MCF 10A (cell line): ENCODE results near the gene KCTD18. TPM values are rescaled to one million over a fixed set of nuclear protein-coding genes. Genes with fewer than 3 reads are reported as not detected.

Source experiments
- BruUV-seq: library from RNA; stranded (reverse); fragments of 400-500 nt; replicated peaks from 2 replicates; lab custom pipeline; 2021; lab: Mats Ljungman, UMichigan
- CTCF ChIA-PET: fragments of 300-600 bp; sonication (Branson Sonifier 250); formaldehyde crosslinking; extraction: SDS; loops from one replicate; lab custom pipeline; 2021; ENCODE audit warnings: antibody characterized with exemption, inconsistent platforms; lab: Yijun Ruan, JAX
- POLR2A ChIA-PET: fragments of 300-600, 350-650 bp; sonication (Branson Sonifier 250); formaldehyde crosslinking; extraction: SDS; loops from one replicate; lab custom pipeline; 2020; ENCODE audit warnings: antibody characterized with exemption, inconsistent platforms; lab: Yijun Ruan, JAX
- DNase-seq: peaks from one replicate; pipeline ENCODE4 v3.0.0-alpha.2; 2018; ENCODE audit not compliant: unreplicated experiment
- H3K27ac Mint-ChIP-seq: one replicate; pipeline ENCODE4 v1.8.0; 2022; ENCODE audit warnings: mild to moderate bottlenecking, low read depth, mixed read lengths; ENCODE audit not compliant: unreplicated experiment
- H3K27me3 Mint-ChIP-seq: one replicate; pipeline ENCODE4 v1.8.0; 2022; ENCODE audit warnings: mixed read lengths; ENCODE audit not compliant: insufficient read depth, unreplicated experiment
- H3K36me3 Mint-ChIP-seq: one replicate; pipeline ENCODE4 v1.8.0; 2022; ENCODE audit warnings: mild to moderate bottlenecking, moderate library complexity, mixed read lengths; ENCODE audit not compliant: insufficient read depth, unreplicated experiment
- H3K4me1 Mint-ChIP-seq: one replicate; pipeline ENCODE4 v1.8.0; 2022; ENCODE audit warnings: mixed read lengths; ENCODE audit not compliant: insufficient read depth, unreplicated experiment
- H3K4me3 Mint-ChIP-seq: one replicate; pipeline ENCODE4 v1.8.0; 2022; ENCODE audit warnings: mild to moderate bottlenecking, moderate library complexity, mixed read lengths; ENCODE audit not compliant: unreplicated experiment
- H3K9me3 Mint-ChIP-seq: one replicate; pipeline ENCODE4 v1.8.0; 2022; ENCODE audit warnings: mixed read lengths; ENCODE audit not compliant: unreplicated experiment
- CTCF ChIP-seq: fragments of 200-600 bp; IDR thresholded peaks from one replicate; pipeline ENCODE4 v1.8.0; 2022; ENCODE audit warnings: antibody characterized with exemption, mild to moderate bottlenecking; ENCODE audit not compliant: unreplicated experiment
- intact Hi-C: fragments of 100-400 bp; cut with micrococcal nuclease; formaldehyde crosslinking; loops from 2 replicates; pipeline ENCODE4 v1.14.1; 2022
- total RNA-seq: library from RNA; stranded (reverse); gene quantifications from 2 replicates; pipeline ENCODE4 v1.2.3, GENCODE V29; 2022

KCTD18 gene
- total RNA-seq, 1 experiment from 2014 or later, result 13.5 TPM

- DNase-seq, result no peak
- H3K27me3 Mint-ChIP-seq, result no peaks in the 10 kb centered on the region
- H3K27ac Mint-ChIP-seq, result no peak overlapping the region
- no peak for TF ChIP-seq CTCF
- intact Hi-C loops, result no loop called here
- H3K4me3 Mint-ChIP-seq, result no peak overlapping the region
- H3K36me3 Mint-ChIP-seq, result no peaks in the 10 kb centered on the region
- H3K9me3 Mint-ChIP-seq, result no peaks in the 10 kb centered on the region
- ChIA-PET POLR2A (interaction anchor here (0.7 to 3.5 kb wide), 2 partner anchors 8 to 75 kb away, joined by 4 to 23 read pairs; partner anchors contain the start of gene SGO2), CTCF (interaction anchor here (0.5 to 1.6 kb wide), 3 partner anchors 10 to 149 kb away, joined by 3 to 6 read pairs (median 3); no protein-coding TSS in a partner anchor)
- peaks cover 1% of the 10 kb centered on the region for H3K4me1 Mint-ChIP-seq
- no TSS peak for BruUV-seq
Observed at GRCh38 chr2:200533754-200534153, 23.9 kb upstream of the KCTD18 start.

- no TSS peak for BruUV-seq
- Mint-ChIP-seq H3K9me3 (no peaks in the 10 kb centered on the region), H3K27me3 (no peaks in the 10 kb centered on the region), H3K4me3 (no peak overlapping the region), H3K4me1 (peaks cover 23% of the 10 kb centered on the region), H3K27ac (no peak overlapping the region), H3K36me3 (no peaks in the 10 kb centered on the region)
- no peak for TF ChIP-seq CTCF
- ChIA-PET POLR2A (interaction anchor here (0.6 kb wide), 1 partner anchor 298 kb away, joined by 4 read pairs; no protein-coding TSS in a partner anchor), CTCF (interaction anchor here (1.0 kb wide), 1 partner anchor 19 kb away, joined by 3 read pairs; the partner anchor contains the start of gene KCTD18)
- intact Hi-C loops, result no loop called here
- no peak for DNase-seq
Observed at GRCh38 chr2:200528228-200528627, 18.4 kb upstream of the KCTD18 start.

- POLR2A ChIA-PET, result interaction anchor here (0.6 to 2.9 kb wide), 22 partner anchors 9 to 595 kb away, joined by 3 to 23 read pairs (median 4); partner anchors contain the start of genes CLK1 and KCTD18
- no peaks in the 10 kb centered on the region for H3K9me3 Mint-ChIP-seq
Observed at GRCh38 chr2:200525882-200526651, 16.2 kb upstream of the KCTD18 start, which contains the start of gene SGO2. SGO2 (plus strand) TSS chr2:200526207; CDS start chr2:200532976, 6,769 bp downstream.

More at GRCh38 chr2:200525882-200526651, 16.2 kb upstream of the KCTD18 start, which contains the start of gene SGO2:
- peak; percentile 96 for DNase-seq
- TF ChIP-seq CTCF, result no peak
- TSS peak; percentile 69 for BruUV-seq
- peak within 1 kb of the TSS; percentile 74 for H3K4me3 Mint-ChIP-seq
- H3K4me1 Mint-ChIP-seq, result peaks cover 23% of the 10 kb centered on the region
- intact Hi-C loops, result no loop called here
- H3K27ac Mint-ChIP-seq, result peak within 1 kb of the TSS; percentile 47
- H3K27me3 Mint-ChIP-seq, result no peaks in the 10 kb centered on the region
- H3K36me3 Mint-ChIP-seq, result no peaks in the 10 kb centered on the region
- CTCF ChIA-PET, result interaction anchor here (0.5 to 4.8 kb wide), 5 partner anchors 16 to 209 kb away, joined by 3 to 27 read pairs (median 3); partner anchors contain the start of gene KCTD18
